SK-N-SH treated with all-trans-retinoic acid at 6 μM for 48 hours (cell line): Measurements from ENCODE around the gene PARP1.

Experiments used
- CSDC2 ChIP-seq: fragments of 250-450 bp; sonication (Bioruptor Pico); IDR thresholded peaks from 2 replicates; pipeline ENCODE4 v1.5.0; 2020; ENCODE audit warnings: mild to moderate bottlenecking, moderate library complexity
- ESRRG ChIP-seq: fragments of 250-450 bp; sonication (Bioruptor Pico); IDR thresholded peaks from 2 replicates; pipeline ENCODE4 v1.6.1; 2021; ENCODE audit warnings: mild to moderate bottlenecking
- OSR1 ChIP-seq: fragments of 250-450 bp; sonication (Bioruptor Pico); IDR thresholded peaks from 2 replicates; pipeline ENCODE4 v1.8.0; 2022; ENCODE audit warnings: moderate library complexity, mild to moderate bottlenecking, inconsistent platforms
- PPARA ChIP-seq: fragments of 250-450 bp; sonication (Bioruptor Pico); IDR thresholded peaks from 2 replicates; pipeline ENCODE4 v1.5.0; 2020; ENCODE audit warnings: mild to moderate bottlenecking, borderline replicate concordance
- SNAI2 ChIP-seq: fragments of 250-450 bp; sonication (Bioruptor Pico); IDR thresholded peaks from 2 replicates; pipeline ENCODE4 v1.5.0; 2020; ENCODE audit warnings: mild to moderate bottlenecking, moderate library complexity
- ZC3H10 ChIP-seq: fragments of 250-450 bp; sonication (Bioruptor Pico); IDR thresholded peaks from 2 replicates; pipeline ENCODE4 v1.5.1; 2021; ENCODE audit warnings: mild to moderate bottlenecking, moderate library complexity
- ZFP3 ChIP-seq: fragments of 250-450 bp; sonication (Bioruptor Pico); IDR thresholded peaks from 2 replicates; pipeline ENCODE4 v1.5.0; 2020; ENCODE audit warnings: mild to moderate bottlenecking, moderate library complexity
- ZFP30 ChIP-seq: fragments of 450-650 bp; formaldehyde crosslinking; IDR thresholded peaks from 2 replicates; pipeline ENCODE4 v1.5.0; 2022; ENCODE audit warnings: mild to moderate bottlenecking, moderate library complexity
- ZNF70 ChIP-seq: fragments of 450-650 bp; formaldehyde crosslinking; IDR thresholded peaks from 2 replicates; pipeline ENCODE4 v1.5.0; 2020; ENCODE audit warnings: mild to moderate bottlenecking, moderate library complexity
- TF ChIP-seq, protein P1 (sequence below): fragments of 250-450 bp; sonication (Bioruptor Pico); IDR thresholded peaks from 2 replicates; pipeline ENCODE4 v1.8.0; 2020; ENCODE audit warnings: mild to moderate bottlenecking, moderate library complexity, borderline replicate concordance
- TF ChIP-seq, protein P2 (sequence below): fragments of 250-450 bp; sonication (Bioruptor Pico); IDR thresholded peaks from 2 replicates; pipeline ENCODE4 v1.5.1; 2020; ENCODE audit warnings: low read depth, mild to moderate bottlenecking, moderate library complexity

DNA sequence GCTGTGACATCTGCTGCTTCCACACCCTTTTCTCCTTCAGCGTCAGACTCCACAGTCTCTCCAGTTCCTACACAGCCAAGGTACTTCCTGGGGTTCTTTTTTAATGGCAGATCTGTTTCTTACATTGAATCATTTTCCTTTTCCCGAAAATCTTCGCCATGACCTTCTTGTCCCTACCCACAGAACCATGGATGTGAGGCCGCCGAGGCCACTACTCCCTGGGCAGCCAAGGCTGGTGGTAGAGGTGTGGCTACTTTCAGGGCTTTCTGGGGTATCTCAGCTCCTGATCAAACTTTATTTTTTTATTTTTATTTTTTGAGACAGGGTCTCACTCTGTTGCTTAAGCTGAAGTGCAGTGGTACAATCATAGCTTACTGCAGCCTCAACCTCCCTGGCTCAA, 89.4 kb downstream of the PARP1 start:
- no peak for TF ChIP-seq ZC3H10 (CRISPR knock-in tag)
- TF ChIP-seq CSDC2: no peak
- no peak for TF ChIP-seq ZNF70 (CRISPR knock-in tag)
- no peak for TF ChIP-seq OSR1
- TF ChIP-seq ZFP3 (CRISPR knock-in tag): no peak
- TF ChIP-seq, protein P1, sequence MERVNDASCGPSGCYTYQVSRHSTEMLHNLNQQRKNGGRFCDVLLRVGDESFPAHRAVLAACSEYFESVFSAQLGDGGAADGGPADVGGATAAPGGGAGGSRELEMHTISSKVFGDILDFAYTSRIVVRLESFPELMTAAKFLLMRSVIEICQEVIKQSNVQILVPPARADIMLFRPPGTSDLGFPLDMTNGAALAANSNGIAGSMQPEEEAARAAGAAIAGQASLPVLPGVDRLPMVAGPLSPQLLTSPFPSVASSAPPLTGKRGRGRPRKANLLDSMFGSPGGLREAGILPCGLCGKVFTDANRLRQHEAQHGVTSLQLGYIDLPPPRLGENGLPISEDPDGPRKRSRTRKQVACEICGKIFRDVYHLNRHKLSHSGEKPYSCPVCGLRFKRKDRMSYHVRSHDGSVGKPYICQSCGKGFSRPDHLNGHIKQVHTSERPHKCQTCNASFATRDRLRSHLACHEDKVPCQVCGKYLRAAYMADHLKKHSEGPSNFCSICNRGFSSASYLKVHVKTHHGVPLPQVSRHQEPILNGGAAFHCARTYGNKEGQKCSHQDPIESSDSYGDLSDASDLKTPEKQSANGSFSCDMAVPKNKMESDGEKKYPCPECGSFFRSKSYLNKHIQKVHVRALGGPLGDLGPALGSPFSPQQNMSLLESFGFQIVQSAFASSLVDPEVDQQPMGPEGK (CRISPR knock-in tag): no peak
- TF ChIP-seq ZFP30 (CRISPR knock-in tag): no peak
- TF ChIP-seq SNAI2 (CRISPR knock-in tag): no peak
- TF ChIP-seq ESRRG (CRISPR knock-in tag): no peak
- TF ChIP-seq, protein P2, sequence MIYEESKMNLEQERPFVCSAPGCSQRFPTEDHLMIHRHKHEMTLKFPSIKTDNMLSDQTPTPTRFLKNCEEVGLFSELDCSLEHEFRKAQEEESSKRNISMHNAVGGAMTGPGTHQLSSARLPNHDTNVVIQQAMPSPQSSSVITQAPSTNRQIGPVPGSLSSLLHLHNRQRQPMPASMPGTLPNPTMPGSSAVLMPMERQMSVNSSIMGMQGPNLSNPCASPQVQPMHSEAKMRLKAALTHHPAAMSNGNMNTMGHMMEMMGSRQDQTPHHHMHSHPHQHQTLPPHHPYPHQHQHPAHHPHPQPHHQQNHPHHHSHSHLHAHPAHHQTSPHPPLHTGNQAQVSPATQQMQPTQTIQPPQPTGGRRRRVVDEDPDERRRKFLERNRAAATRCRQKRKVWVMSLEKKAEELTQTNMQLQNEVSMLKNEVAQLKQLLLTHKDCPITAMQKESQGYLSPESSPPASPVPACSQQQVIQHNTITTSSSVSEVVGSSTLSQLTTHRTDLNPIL (CRISPR knock-in tag): no peak
- no peak for TF ChIP-seq PPARA (CRISPR knock-in tag)
